ENCODE measurements around the gene SF3A1.
"Not testable (repeated sequence)": the region's sequence is repeated elsewhere in the genome, so short reads cannot be mapped to it uniquely, and the experiment has no call there.

- not testable (repeated sequence) for TF ChIP-seq SP1 (IDR thresholded peaks at IDR 0.05); ARNT (IDR thresholded peaks at IDR 0.05); CTBP1 (IDR thresholded peaks at IDR 0.05; ENCODE audit: borderline replicate concordance); SUZ12 (IDR thresholded peaks at IDR 0.05); ZNF384 (IDR thresholded peaks at IDR 0.05); L3MBTL2 (conservative IDR thresholded peaks at IDR 0.05); BHLHE40 (IDR thresholded peaks at IDR 0.05; ENCODE audit: borderline replicate concordance); LEF1 (IDR thresholded peaks at IDR 0.05; ENCODE audit: borderline replicate concordance); FOXM1 (IDR thresholded peaks at IDR 0.05; ENCODE audit: borderline replicate concordance); ELF4 (IDR thresholded peaks at IDR 0.05); FOXA1 (IDR thresholded peaks at IDR 0.05); PKNOX1 (IDR thresholded peaks at IDR 0.05); FOXK2 (IDR thresholded peaks at IDR 0.05)
Measured at GRCh38 chr22:30401024-30401423, 44.3 kb upstream of the SF3A1 start.
